HepG2 (cell line): ENCODE measurements around the gene POLRMT. TPM values are rescaled to one million over a fixed set of nuclear protein-coding genes. Genes with fewer than 3 reads are reported as not detected.

ENCODE experiments used
- AKAP8 ChIP-seq: sonication (generic); formaldehyde crosslinking; IDR thresholded peaks from 2 replicates; pipeline ENCODE4 v1.5.1; 2020; ENCODE audit warnings: mild to moderate bottlenecking, missing genetic modification reagents
- ARHGAP35 ChIP-seq: sonication (generic); formaldehyde crosslinking; IDR thresholded peaks from 2 replicates; pipeline ENCODE4 v1.9.0; 2022; ENCODE audit warnings: mild to moderate bottlenecking, inconsistent platforms, moderate library complexity, missing genetic modification reagents, borderline replicate concordance
- ARNT ChIP-seq: fragments of 450-650 bp; IDR thresholded peaks from 2 replicates; pipeline ENCODE4 v1.6.1; 2017
- CBX2 ChIP-seq, 2 experiments: fragments of 200-600 bp in 1 of 2; sonication (generic); formaldehyde crosslinking in 1 of 2; IDR thresholded peaks; 2 replicates each; pipeline versions ENCODE4 v1.7.0 to v1.8.1; 2018 to 2022; ENCODE audit warnings: low read depth in 2 of 2, low read length in 1 of 2, mild to moderate bottlenecking in 1 of 2, missing genetic modification reagents in 1 of 2
- EZH2 ChIP-seq: conservative IDR thresholded peaks from 2 replicates; pipeline ENCODE4 v1.6.1; 2012; ENCODE audit warnings: mild to moderate bottlenecking, low read depth, low read length, moderate library complexity
- FOXM1 ChIP-seq: sonication (generic); formaldehyde crosslinking; IDR thresholded peaks from 2 replicates; pipeline ENCODE4 v1.5.0; 2020; ENCODE audit warnings: missing genetic modification reagents
- HDAC2 ChIP-seq: sonication (generic); formaldehyde crosslinking; IDR thresholded peaks from 2 replicates; pipeline ENCODE4 v1.4.0; 2020; ENCODE audit warnings: missing genetic modification reagents
- HMG20A ChIP-seq: IDR thresholded peaks from 2 replicates; pipeline ENCODE4 v1.6.1; 2016; ENCODE audit warnings: borderline replicate concordance
- HNRNPK ChIP-seq: fragments of 200-400 bp; formaldehyde crosslinking; IDR thresholded peaks from 2 replicates; pipeline ENCODE4 v1.6.1; 2018; ENCODE audit warnings: low read length, low read depth, moderate library complexity, mild to moderate bottlenecking; ENCODE audit not compliant: poor library complexity, severe bottlenecking
- MATR3 ChIP-seq: sonication (generic); formaldehyde crosslinking; IDR thresholded peaks from 2 replicates; pipeline ENCODE4 v1.4.0; 2020; ENCODE audit warnings: missing genetic modification reagents
- NCOA5 ChIP-seq: sonication (generic); formaldehyde crosslinking; IDR thresholded peaks from 2 replicates; pipeline ENCODE4 v1.4.0; 2020; ENCODE audit warnings: missing genetic modification reagents
- REXO4 ChIP-seq: sonication (generic); formaldehyde crosslinking; IDR thresholded peaks from 2 replicates; pipeline ENCODE4 v1.8.0; 2022; ENCODE audit warnings: missing genetic modification reagents, mild to moderate bottlenecking, borderline replicate concordance
- RORA ChIP-seq: sonication (generic); formaldehyde crosslinking; IDR thresholded peaks from 2 replicates; pipeline ENCODE4 v1.5.0; 2020; ENCODE audit warnings: mild to moderate bottlenecking, missing genetic modification reagents, moderate library complexity
- SAFB2 ChIP-seq: sonication (generic); formaldehyde crosslinking; IDR thresholded peaks from 2 replicates; pipeline ENCODE4 v1.5.1; 2020; ENCODE audit warnings: missing genetic modification reagents, low read depth, mild to moderate bottlenecking, borderline replicate concordance
- SMARCC2 ChIP-seq: fragments of 450-650 bp; IDR thresholded peaks from 2 replicates; pipeline ENCODE4 v1.6.1; 2017; ENCODE audit warnings: antibody characterized with exemption, mild to moderate bottlenecking
- TERF1 ChIP-seq: sonication (generic); formaldehyde crosslinking; IDR thresholded peaks from 2 replicates; pipeline ENCODE4 v1.8.0; 2022; ENCODE audit warnings: mild to moderate bottlenecking, missing genetic modification reagents, moderate library complexity
- ZNF678 ChIP-seq: sonication (generic); formaldehyde crosslinking; IDR thresholded peaks from 2 replicates; pipeline ENCODE4 v1.4.0; 2020; ENCODE audit warnings: mild to moderate bottlenecking, missing genetic modification reagents
- polyA plus RNA-seq, 8 experiments: library from polyadenylated mRNA; depleted of rRNA in 3 of 8; stranded (reverse) in 7 of 8; unstranded in 1 of 8; fragments of >200 nt; fragmentation: Illumina TruSeq in 4 of 8; extraction: Trizol in 4 of 8; gene quantifications; 2 replicates each; pipeline versions ENCODE4 v1.2.1 to v1.2.3, GENCODE V29; 2011 to 2016; ENCODE audit warnings: low read depth in 4 of 8, missing spikeins in 1 of 8, mixed read lengths in 1 of 8; ENCODE audit not compliant: insufficient read depth in 1 of 8
- total RNA-seq, 5 experiments: library from RNA; depleted of rRNA; stranded (reverse); fragments of >200 nt; fragmentation: Illumina TruSeq; extraction: Trizol; gene quantifications; 2 replicates each; pipeline ENCODE4 v1.2.3, GENCODE V29; 2016; ENCODE audit warnings: low read depth in 1 of 5
- TF ChIP-seq, protein P1 (sequence below): sonication (generic); formaldehyde crosslinking; IDR thresholded peaks from 2 replicates; pipeline ENCODE4 v1.8.1; 2023; ENCODE audit warnings: mild to moderate bottlenecking, moderate library complexity, missing genetic modification reagents
- TF ChIP-seq, protein P2 (sequence below): sonication (generic); formaldehyde crosslinking; IDR thresholded peaks from 2 replicates; pipeline ENCODE4 v1.4.0; 2020; ENCODE audit warnings: mild to moderate bottlenecking, missing genetic modification reagents
- TF ChIP-seq, protein P3 (sequence below): sonication (generic); formaldehyde crosslinking; IDR thresholded peaks from 2 replicates; pipeline ENCODE4 v1.4.0; 2020; ENCODE audit warnings: mild to moderate bottlenecking, missing genetic modification reagents
- TF ChIP-seq, protein P4 (sequence below): sonication (generic); formaldehyde crosslinking; IDR thresholded peaks from 2 replicates; pipeline ENCODE4 v1.9.0; 2021; ENCODE audit warnings: missing genetic modification reagents, borderline replicate concordance

Gene POLRMT
- total and polyA plus RNA-seq, 2 of the 13 experiments (the other 11 are each of a cell fraction or from before 2014, with no cell fraction given): 78.0 to 101 TPM

DNA sequence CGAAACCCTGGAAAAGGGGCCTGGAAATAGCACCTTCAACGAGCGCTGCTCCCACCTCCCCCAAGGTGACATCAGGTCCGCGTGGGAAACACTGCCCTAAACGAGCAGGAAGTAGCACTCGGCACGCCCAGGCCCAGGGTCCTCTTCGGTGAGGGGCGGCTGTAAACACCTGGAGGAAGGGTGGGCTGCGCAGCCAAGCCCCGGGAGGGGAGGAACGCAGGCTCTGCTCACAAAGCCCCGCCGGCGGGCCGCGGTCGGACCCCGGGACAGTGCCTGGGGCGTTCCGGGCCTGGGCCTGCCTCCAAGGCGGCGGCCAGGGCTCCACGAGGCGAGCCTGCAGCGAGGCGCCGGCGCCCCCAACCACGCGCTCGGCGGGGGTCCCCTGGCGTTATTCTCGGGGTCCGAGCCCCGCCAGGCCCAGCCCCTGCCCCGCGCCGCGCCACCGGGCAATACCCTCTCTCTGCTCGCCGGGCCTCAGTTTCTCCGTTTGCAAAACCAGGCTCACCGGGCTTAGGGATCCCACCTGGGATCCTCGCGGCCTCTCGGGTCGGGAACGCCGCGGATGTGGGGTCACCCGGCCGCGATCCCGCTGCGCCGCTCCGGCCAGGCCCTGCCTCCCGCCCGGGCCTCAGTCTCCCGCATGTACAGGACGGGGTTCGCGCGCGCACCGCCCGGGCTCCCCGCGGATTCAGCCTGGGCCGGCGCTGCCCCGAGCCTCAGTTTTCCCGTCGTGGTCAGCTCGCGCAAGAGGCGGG is 29.0 kb upstream of the POLRMT start (continued):
- TF ChIP-seq ARNT (no peak), CBX2 (IDR thresholded peaks at IDR 0.05; ENCODE audit: low read depth, low read length) (no peak), CBX2 (CRISPR knock-in tag; IDR thresholded peaks at IDR 0.05; ENCODE audit: low read depth) (no peak), ZNF678 (CRISPR knock-in tag) (no peak), RORA (no peak), TERF1 (CRISPR knock-in tag) (no peak), NCOA5 (CRISPR knock-in tag) (no peak), HDAC2 (CRISPR knock-in tag) (peak; percentile 21; the same call in 1 of the 2 replicates), HMG20A (no peak), ARHGAP35 (CRISPR knock-in tag) (no peak), REXO4 (CRISPR knock-in tag) (no peak), AKAP8 (CRISPR knock-in tag) (no peak; the same call in 1 of the 2 replicates), FOXM1 (CRISPR knock-in tag) (no peak), EZH2 (no peak), MATR3 (no peak), SAFB2 (0 out of 2 replicates have a peak, but pooled peaks have one; percentile 11), HNRNPK (no peak), SMARCC2 (no peak)
- TF ChIP-seq, protein P1, sequence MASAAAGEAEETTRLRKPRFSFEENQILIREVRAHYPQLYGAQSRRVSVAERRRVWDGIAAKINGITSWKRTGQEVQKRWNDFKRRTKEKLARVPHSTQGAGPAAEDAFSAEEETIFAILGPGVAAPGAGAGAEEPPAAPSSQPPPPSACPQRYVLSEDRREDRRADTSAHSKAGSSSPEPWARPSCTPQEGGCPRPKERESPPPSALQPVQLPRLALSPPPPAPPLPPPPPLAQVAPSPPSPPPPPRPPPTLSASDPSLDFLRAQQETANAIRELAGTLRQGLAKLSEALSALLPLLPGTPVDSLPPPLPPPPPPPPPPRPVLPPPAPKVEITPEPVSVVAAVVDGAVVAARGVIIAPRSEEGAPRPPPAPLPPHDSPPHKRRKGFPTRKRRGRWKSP (CRISPR knock-in tag): no peak
- TF ChIP-seq, protein P2, sequence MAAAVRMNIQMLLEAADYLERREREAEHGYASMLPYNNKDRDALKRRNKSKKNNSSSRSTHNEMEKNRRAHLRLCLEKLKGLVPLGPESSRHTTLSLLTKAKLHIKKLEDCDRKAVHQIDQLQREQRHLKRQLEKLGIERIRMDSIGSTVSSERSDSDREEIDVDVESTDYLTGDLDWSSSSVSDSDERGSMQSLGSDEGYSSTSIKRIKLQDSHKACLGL (CRISPR knock-in tag): no peak; the same call in 1 of the 2 replicates
- TF ChIP-seq, protein P3, sequence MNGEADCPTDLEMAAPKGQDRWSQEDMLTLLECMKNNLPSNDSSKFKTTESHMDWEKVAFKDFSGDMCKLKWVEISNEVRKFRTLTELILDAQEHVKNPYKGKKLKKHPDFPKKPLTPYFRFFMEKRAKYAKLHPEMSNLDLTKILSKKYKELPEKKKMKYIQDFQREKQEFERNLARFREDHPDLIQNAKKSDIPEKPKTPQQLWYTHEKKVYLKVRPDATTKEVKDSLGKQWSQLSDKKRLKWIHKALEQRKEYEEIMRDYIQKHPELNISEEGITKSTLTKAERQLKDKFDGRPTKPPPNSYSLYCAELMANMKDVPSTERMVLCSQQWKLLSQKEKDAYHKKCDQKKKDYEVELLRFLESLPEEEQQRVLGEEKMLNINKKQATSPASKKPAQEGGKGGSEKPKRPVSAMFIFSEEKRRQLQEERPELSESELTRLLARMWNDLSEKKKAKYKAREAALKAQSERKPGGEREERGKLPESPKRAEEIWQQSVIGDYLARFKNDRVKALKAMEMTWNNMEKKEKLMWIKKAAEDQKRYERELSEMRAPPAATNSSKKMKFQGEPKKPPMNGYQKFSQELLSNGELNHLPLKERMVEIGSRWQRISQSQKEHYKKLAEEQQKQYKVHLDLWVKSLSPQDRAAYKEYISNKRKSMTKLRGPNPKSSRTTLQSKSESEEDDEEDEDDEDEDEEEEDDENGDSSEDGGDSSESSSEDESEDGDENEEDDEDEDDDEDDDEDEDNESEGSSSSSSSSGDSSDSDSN (CRISPR knock-in tag): peak; percentile 32; the same call in 1 of the 2 replicates
- TF ChIP-seq, protein P4, sequence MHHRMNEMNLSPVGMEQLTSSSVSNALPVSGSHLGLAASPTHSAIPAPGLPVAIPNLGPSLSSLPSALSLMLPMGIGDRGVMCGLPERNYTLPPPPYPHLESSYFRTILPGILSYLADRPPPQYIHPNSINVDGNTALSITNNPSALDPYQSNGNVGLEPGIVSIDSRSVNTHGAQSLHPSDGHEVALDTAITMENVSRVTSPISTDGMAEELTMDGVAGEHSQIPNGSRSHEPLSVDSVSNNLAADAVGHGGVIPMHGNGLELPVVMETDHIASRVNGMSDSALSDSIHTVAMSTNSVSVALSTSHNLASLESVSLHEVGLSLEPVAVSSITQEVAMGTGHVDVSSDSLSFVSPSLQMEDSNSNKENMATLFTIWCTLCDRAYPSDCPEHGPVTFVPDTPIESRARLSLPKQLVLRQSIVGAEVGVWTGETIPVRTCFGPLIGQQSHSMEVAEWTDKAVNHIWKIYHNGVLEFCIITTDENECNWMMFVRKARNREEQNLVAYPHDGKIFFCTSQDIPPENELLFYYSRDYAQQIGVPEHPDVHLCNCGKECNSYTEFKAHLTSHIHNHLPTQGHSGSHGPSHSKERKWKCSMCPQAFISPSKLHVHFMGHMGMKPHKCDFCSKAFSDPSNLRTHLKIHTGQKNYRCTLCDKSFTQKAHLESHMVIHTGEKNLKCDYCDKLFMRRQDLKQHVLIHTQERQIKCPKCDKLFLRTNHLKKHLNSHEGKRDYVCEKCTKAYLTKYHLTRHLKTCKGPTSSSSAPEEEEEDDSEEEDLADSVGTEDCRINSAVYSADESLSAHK (CRISPR knock-in tag): no peak
